WTC11 (cell line): Measurements from ENCODE around the gene TOMM7.

ENCODE experiments used
- AFF4 ChIP-seq: sonication (generic); formaldehyde crosslinking; IDR thresholded peaks from 2 replicates; pipeline ENCODE4 v1.8.1; 2023; ENCODE audit warnings: mild to moderate bottlenecking, missing genetic modification reagents, borderline replicate concordance
- ATF2 ChIP-seq: sonication (generic); formaldehyde crosslinking; IDR thresholded peaks from 2 replicates; pipeline ENCODE4 v1.8.1; 2022; ENCODE audit warnings: low read depth, missing genetic modification reagents, borderline replicate concordance
- CTCF ChIP-seq: fragments of 200-600 bp; IDR thresholded peaks from 2 replicates; pipeline ENCODE4 v1.8.0; 2022; ENCODE audit warnings: antibody characterized with exemption
- IRF2 ChIP-seq: sonication (generic); formaldehyde crosslinking; IDR thresholded peaks from 2 replicates; pipeline ENCODE4 v1.8.0; 2022; ENCODE audit warnings: low read depth, missing genetic modification reagents, borderline replicate concordance
- MAX ChIP-seq: sonication (generic); formaldehyde crosslinking; IDR thresholded peaks from 2 replicates; pipeline ENCODE4 v1.8.0; 2022; ENCODE audit warnings: mild to moderate bottlenecking, missing genetic modification reagents
- NR2C2 ChIP-seq: sonication (generic); formaldehyde crosslinking; IDR thresholded peaks from 2 replicates; pipeline ENCODE4 v1.8.0; 2022; ENCODE audit warnings: mild to moderate bottlenecking, missing genetic modification reagents
- SP1 ChIP-seq: sonication (generic); formaldehyde crosslinking; conservative IDR thresholded peaks from 2 replicates; pipeline ENCODE4 v1.8.1; 2022; ENCODE audit warnings: missing genetic modification reagents
- USF2 ChIP-seq: sonication (generic); formaldehyde crosslinking; IDR thresholded peaks from 2 replicates; pipeline ENCODE4 v1.8.1; 2023; ENCODE audit warnings: mild to moderate bottlenecking, missing genetic modification reagents, moderate library complexity
- ZBTB43 ChIP-seq: sonication (generic); formaldehyde crosslinking; IDR thresholded peaks from 2 replicates; pipeline ENCODE4 v1.8.1; 2023; ENCODE audit warnings: mild to moderate bottlenecking, missing genetic modification reagents
- ZNF121 ChIP-seq: sonication (generic); formaldehyde crosslinking; IDR thresholded peaks from 2 replicates; pipeline ENCODE4 v1.8.0; 2023; ENCODE audit warnings: missing genetic modification reagents
- ZNF281 ChIP-seq: sonication (generic); formaldehyde crosslinking; IDR thresholded peaks from 2 replicates; pipeline ENCODE4 v1.8.0; 2023; ENCODE audit warnings: mild to moderate bottlenecking, missing genetic modification reagents

- no peak for TF ChIP-seq CTCF
- no peak for TF ChIP-seq ATF2 (CRISPR knock-in tag)
- TF ChIP-seq NR2C2 (CRISPR knock-in tag): no peak
- TF ChIP-seq SP1: no peak
- TF ChIP-seq ZNF121 (CRISPR knock-in tag): no peak
- no peak for TF ChIP-seq ZNF281 (CRISPR knock-in tag)
- TF ChIP-seq IRF2: no peak
- no peak for TF ChIP-seq AFF4 (CRISPR knock-in tag)
- no peak for TF ChIP-seq ZBTB43 (CRISPR knock-in tag)
- TF ChIP-seq MAX (CRISPR knock-in tag): no peak
- no peak for TF ChIP-seq USF2 (CRISPR knock-in tag)
Observed at GRCh38 chr7:22786290-22786932, 36.2 kb downstream of the TOMM7 start.
